ENCODE measurements around the gene REEP3. TPM values are rescaled to one million over a fixed set of nuclear protein-coding genes. Genes with fewer than 3 reads are reported as not detected.

REEP3 gene
- total and polyA plus RNA-seq, 8 donors = 7.3 to 90.4 (median 30.3) TPM

DNA sequence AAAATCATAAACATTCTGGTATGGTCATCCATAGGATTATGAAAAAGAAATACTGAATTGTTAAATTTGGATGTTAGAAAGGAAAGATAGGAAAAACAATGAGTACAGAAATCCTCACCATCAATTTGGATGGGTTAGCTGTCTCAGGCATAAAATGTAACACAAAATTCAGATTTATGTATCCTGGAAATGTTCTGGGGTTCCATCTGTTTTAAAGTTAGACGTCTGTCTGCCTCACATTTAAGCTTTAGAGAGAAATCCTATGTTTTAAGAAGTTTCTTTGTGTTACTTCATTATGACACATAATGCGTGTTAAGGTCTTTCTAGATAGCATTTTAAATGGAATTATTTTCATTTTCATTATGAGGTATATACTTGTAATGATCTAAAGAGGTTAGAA, 103.5 kb downstream of the REEP3 start:
- WGBS, 5 donors = 89 to 96% (median 92%) methylated on average over 2 of the region's 2 CpGs
- H3K27me3 ChIP-seq = no peaks in the 10 kb centered on the region
- intact Hi-C loops (cut with DNase I; ENCODE audit: low total_unique reads) = no loop called here

GRCh38 chr10:63627396-63627795, 106.2 kb downstream of the REEP3 start:
- Histone ChIP-seq H3K9me3 (no peaks in the 10 kb centered on the region), H3K4me1 (peaks cover 21 to 37% (median 27%) of the 10 kb centered on the region in 4 donors), H3K27ac (peak overlapping the region in 3 of 5 donors; percentile 97 to 100 (median 99)), H3K36me3 (peaks cover 0 to 6% (median 2%) of the 10 kb centered on the region in 4 donors), H3K27me3 (no peaks in the 10 kb centered on the region), H3K4me3 (no peak overlapping the region)
- intact Hi-C loops (cut with DNase I; ENCODE audit: low total_unique reads) = no loop called here
- WGBS, 5 donors = 84 to 93% (median 86%) methylated on average over 8 of the region's 8 CpGs
- TF ChIP-seq POLR2AphosphoS5 (IDR thresholded peaks at IDR 0.05) = no peak
- TF ChIP-seq CTCF (IDR thresholded peaks at IDR 0.05) = no peak
- TF ChIP-seq EP300 (IDR thresholded peaks at IDR 0.05) = no peak
- no peak for TF ChIP-seq POLR2A (IDR thresholded peaks at IDR 0.05)
- DNase-seq = no peak

More for the DNA sequence above, 103.5 kb downstream of the REEP3 start:
- no peak for DNase-seq
- Histone ChIP-seq H3K36me3 (peaks cover 5 to 18% (median 14%) of the 10 kb centered on the region in 4 donors), H3K27ac (no peak overlapping the region), H3K4me3 (no peak overlapping the region), H3K4me1 (peaks cover 11 to 22% (median 14%) of the 10 kb centered on the region in 4 donors), H3K9me3 (no peaks in the 10 kb centered on the region)
- TF ChIP-seq POLR2AphosphoS5 (IDR thresholded peaks at IDR 0.05) = no peak
- no peak for TF ChIP-seq CTCF (IDR thresholded peaks at IDR 0.05)

- Histone ChIP-seq H3K4me1 (peaks cover 21 to 37% (median 27%) of the 10 kb centered on the region in 4 donors), H3K9me3 (no peaks in the 10 kb centered on the region), H3K27ac (peak overlapping the region in 4 of 5 donors; percentile 97 to 100 (median 100)), H3K4me3 (no peak overlapping the region), H3K36me3 (peaks cover 0 to 1% (median 0%) of the 10 kb centered on the region in 4 donors), H3K27me3 (no peaks in the 10 kb centered on the region)
- TF ChIP-seq EP300 (IDR thresholded peaks at IDR 0.05) (no peak), POLR2AphosphoS5 (IDR thresholded peaks at IDR 0.05) (no peak), CTCF (IDR thresholded peaks at IDR 0.05) (no peak), POLR2A (IDR thresholded peaks at IDR 0.05) (no peak)
- intact Hi-C loops (cut with DNase I; ENCODE audit: low total_unique reads) = no loop called here
- peak in 1 of 2 donors; percentile 32 for DNase-seq
- 55 to 76% (median 64%) methylated on average over 2 of the region's 2 CpGs for WGBS, 5 donors
Observed at GRCh38 chr10:63627881-63628296, 106.7 kb downstream of the REEP3 start.

- Histone ChIP-seq H3K4me1 (peaks cover 21 to 37% (median 27%) of the 10 kb centered on the region in 4 donors), H3K27me3 (no peaks in the 10 kb centered on the region), H3K9me3 (no peaks in the 10 kb centered on the region), H3K4me3 (peak overlapping the region; percentile 61 to 67 (median 64)), H3K36me3 (no peaks in the 10 kb centered on the region), H3K27ac (peak overlapping the region; percentile 89 to 100 (median 99))
- 4 to 6% (median 5%) methylated on average over 16 of the region's 16 CpGs for WGBS, 5 donors
- intact Hi-C loops (cut with DNase I; ENCODE audit: low total_unique reads) = no loop called here
- TF ChIP-seq POLR2A (IDR thresholded peaks at IDR 0.05) = no peak
- no peak for TF ChIP-seq CTCF (IDR thresholded peaks at IDR 0.05)
- TF ChIP-seq EP300 (IDR thresholded peaks at IDR 0.05) = no peak
- no peak for TF ChIP-seq POLR2AphosphoS5 (IDR thresholded peaks at IDR 0.05)
- peak; percentile 60 to 87 for DNase-seq
Observed at GRCh38 chr10:63628526-63629362, 107.5 kb downstream of the REEP3 start.
